AG09309 (cell line): Measurements from ENCODE around the gene ALDOC.
A peak's percentile ranks its signal among the peaks of the same experiment; 100 is the strongest.

Source experiments
- DNase-seq: peaks from one replicate; pipeline ENCODE4 v3.0.0-alpha.2; 2010; ENCODE audit warnings: low read depth
- H3K4me3 ChIP-seq: 2 replicates; pipeline ENCODE4 v1.5.1; 2011; ENCODE audit warnings: mild to moderate bottlenecking, low read depth, low read length, moderate library complexity; ENCODE audit not compliant: control insufficient read depth
- CTCF ChIP-seq: IDR thresholded peaks from 2 replicates; pipeline ENCODE4 v1.5.1; 2011; ENCODE audit warnings: mild to moderate bottlenecking, low read depth, low read length, inconsistent platforms; ENCODE audit not compliant: insufficient read depth, control insufficient read depth; ENCODE audit errors: missing control alignments

ALDOC gene

GRCh38 chr17:28598799-28599310 lies 22.2 kb upstream of the ALDOC start, which contains the start of gene SPAG5:
SPAG5 (minus strand) TSS chr17:28599025; CDS start chr17:28598946, 79 bp downstream.
- TF ChIP-seq CTCF, result no peak
- H3K4me3 ChIP-seq, result peak within 1 kb of the TSS; percentile 90

DNA sequence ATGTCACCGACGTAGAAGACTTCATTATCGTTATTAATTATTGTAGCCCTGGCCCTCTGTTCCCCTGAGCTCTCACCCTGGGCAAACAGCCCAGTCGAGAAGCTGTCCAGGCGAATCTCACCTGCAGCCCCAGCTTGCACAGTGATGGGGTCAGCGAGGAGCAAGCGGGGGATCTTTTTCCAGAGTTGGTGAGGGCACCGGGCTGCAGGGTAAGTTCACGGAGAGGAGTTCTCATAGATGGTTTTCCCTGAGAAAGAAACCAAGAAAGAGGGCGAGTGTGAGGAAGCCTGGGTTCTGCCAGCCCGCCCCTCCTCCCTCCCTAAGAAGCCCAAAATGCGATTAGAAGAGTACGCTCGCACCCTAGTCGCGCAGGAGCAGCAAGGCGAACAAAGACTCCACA lies 21.7 kb upstream of the ALDOC start:
- no peak for DNase-seq
- no peak for TF ChIP-seq CTCF
- peak overlapping the region; percentile 90 for H3K4me3 ChIP-seq

More at GRCh38 chr17:28598799-28599310, 22.2 kb upstream of the ALDOC start, which contains the start of gene SPAG5:
- DNase-seq, result peak; percentile 60

DNA sequence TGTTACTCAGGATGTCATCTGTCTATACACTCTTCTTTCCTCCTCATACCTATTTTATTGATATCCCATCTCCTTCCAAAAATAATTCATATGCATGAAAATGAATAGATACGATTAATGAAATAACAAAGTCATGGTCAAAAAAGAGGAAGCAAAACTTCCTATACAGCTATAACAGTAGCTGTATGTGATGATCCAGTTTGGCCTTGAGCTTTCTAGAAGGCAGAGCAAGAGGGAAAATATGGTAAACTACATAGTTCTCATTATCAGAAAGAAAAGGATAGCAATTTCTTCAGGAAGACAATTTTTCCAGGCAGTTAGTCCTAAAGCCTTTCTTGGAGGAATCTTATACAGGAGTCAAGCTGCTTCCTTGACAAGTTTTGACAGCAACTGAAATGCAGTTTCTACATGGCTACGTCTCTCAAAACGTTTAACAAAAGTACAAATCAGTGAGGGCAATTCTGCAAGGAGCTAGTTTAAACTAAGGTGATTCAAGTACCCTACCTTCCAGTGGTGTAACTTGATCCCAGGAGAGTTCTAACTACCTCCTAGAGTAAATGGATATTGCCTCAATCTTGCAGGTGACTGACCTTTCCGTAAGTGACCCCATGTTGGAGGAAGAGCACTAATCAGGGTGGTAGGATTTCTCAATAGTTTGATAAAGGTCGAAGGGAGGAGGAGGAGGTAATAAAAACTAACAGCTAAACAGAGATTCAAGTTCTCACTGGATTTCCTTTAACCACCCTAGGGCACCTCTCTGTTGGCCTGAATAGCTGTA lies 21.1 kb upstream of the ALDOC start:
- DNase-seq, result no peak
- H3K4me3 ChIP-seq, result peak overlapping the region; percentile 90
- TF ChIP-seq CTCF, result no peak

GRCh38 chr17:28592260-28592659 lies 15.6 kb upstream of the ALDOC start:
- H3K4me3 ChIP-seq, result no peak overlapping the region
- no peak for DNase-seq
- TF ChIP-seq CTCF, result no peak

DNA sequence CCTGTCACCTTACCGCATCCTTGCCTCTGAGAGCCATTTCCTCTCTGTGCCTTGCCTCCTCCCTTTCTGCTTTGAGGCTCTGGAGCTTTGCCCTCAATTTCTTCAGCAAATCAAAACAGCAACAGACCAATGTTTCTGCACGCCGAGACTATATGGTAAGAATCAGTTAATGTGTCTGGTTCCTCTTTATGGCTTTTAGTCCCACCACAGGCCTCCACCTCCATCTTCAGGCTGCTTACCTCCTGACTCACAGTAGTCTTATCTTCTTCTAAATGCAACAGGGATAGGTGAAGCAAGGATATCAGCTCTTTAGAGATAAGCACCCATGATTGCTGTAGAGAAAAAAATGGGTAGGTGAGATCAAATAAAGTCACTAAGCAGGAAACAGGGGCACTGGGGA lies 9.2 kb upstream of the ALDOC start:
- no peak overlapping the region for H3K4me3 ChIP-seq
- DNase-seq, result no peak
- TF ChIP-seq CTCF, result no peak

- no peak for DNase-seq
- TF ChIP-seq CTCF, result no peak
- H3K4me3 ChIP-seq, result no peak overlapping the region
These were observed 7.7 kb upstream of the ALDOC start for GRCh38 chr17:28584434-28584833.
